GM15510 (cell line): Measurements from ENCODE around the gene SRCAP.

Experiments used
- POLR2A ChIP-seq: IDR thresholded peaks from 3 replicates; pipeline ENCODE4 v1.6.1; 2011; ENCODE audit warnings: borderline replicate concordance; ENCODE audit not compliant: insufficient read length; ENCODE audit errors: extremely low read depth

SRCAP gene

DNA sequence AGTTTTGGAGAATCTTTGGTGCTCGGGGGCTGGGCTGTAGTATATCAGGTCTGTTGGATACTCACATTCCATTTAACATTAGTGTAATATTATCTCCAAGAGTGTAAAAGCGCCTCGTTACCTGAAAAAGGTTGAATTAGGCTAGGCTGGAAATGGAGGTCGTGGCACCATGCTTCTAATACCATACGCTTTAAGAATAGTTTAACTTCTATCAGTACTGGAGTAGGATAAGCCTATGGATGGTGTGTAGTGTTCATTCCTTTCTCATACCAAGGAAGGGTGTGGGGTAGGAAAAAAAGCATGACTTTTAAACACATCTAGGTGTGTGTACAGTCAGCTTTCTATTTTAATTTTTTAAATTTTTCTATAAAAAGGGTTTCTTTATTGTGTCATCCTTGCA is 2.0 kb downstream of the SRCAP start:
- TF ChIP-seq POLR2A, result no peak

GRCh38 chr16:30703971-30704370 is 5.0 kb downstream of the SRCAP start:
- TF ChIP-seq POLR2A, result no peak

- TF ChIP-seq POLR2A, result no peak
Observed at GRCh38 chr16:30706046-30706445, 7.1 kb downstream of the SRCAP start.

DNA sequence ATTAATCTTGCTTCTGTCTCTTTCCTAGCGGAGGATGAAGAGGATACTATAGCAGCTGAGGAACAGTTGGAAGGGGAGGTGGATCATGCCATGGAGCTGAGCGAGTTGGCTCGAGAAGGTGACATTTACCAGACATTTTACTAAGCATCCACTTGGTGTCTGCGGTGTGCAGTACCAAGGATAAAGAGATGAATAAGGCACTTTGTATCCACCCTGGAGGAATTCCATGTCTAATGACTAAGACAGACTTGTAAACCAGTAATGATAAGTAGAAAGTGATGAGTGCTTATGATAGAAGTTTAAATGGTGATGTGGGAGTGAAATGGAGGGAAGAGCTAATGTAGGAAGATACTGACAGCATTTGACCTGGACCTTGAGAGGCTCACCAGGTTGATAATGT is 12.0 kb downstream of the SRCAP start:
- no peak for TF ChIP-seq POLR2A

DNA sequence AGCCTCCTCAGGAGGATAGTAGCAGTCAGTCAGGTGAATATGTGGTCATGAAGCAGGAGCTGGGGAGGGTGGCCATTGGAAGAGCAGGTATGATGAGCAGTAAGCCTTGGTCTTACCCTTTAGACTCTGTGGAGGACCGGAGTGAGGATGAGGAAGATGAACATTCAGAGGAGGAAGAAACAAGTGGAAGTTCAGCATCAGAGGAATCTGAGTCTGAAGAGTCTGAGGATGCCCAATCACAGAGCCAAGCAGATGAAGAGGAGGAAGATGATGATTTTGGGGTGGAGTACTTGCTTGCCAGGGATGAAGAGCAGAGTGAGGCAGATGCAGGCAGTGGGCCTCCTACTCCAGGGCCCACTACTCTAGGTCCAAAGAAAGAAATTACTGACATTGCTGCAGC is 12.7 kb downstream of the SRCAP start:
- no peak for TF ChIP-seq POLR2A

DNA sequence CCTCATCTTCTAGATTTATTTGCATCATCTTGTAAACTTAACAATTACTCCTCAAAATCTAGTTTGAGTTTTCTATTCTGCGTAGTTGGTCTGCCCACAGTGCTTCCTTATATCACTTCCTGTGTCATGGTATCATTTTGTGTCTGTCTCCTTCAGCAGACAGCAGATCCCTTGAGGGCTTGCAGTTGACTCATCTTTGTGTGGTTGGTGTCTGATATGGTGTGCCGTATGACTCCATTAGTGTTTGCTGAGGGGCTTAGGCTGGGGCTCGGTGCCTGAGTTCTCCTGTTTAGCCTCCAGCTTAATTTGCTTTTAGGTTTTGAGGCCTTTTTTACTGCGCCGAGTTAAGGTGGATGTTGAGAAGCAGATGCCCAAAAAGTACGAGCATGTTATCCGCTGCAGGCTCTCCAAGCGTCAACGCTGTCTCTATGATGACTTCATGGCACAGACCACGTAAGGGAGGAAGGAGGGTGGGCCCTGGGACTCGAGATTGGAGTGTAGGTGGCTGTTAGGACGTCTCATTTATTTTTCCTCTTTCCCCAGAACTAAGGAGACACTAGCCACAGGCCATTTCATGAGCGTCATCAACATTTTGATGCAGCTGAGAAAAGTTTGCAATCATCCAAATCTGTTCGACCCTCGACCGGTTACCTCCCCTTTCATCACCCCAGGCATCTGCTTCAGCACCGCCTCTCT is 16.9 kb downstream of the SRCAP start:
- TF ChIP-seq POLR2A, result no peak

- no peak for TF ChIP-seq POLR2A
Observed at GRCh38 chr16:30720086-30720485, 21.1 kb downstream of the SRCAP start.

- TF ChIP-seq POLR2A, result no peak
Observed at GRCh38 chr16:30720694-30721093, 21.7 kb downstream of the SRCAP start.

DNA sequence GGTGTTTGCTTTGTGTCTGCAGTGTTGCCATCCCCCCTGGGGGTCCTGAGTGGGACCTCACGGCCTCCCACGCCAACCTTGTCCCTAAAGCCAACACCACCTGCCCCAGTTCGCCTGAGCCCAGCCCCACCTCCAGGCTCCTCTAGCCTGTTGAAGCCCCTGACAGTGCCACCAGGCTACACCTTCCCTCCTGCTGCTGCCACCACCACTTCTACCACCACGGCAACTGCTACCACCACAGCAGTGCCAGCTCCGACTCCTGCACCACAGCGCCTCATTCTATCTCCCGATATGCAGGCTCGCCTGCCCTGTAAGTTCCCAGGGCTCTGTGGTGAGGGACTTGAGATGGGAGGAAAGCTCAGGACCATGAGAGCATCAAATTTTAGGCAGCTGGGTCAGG is 22.2 kb downstream of the SRCAP start:
- no peak for TF ChIP-seq POLR2A

DNA sequence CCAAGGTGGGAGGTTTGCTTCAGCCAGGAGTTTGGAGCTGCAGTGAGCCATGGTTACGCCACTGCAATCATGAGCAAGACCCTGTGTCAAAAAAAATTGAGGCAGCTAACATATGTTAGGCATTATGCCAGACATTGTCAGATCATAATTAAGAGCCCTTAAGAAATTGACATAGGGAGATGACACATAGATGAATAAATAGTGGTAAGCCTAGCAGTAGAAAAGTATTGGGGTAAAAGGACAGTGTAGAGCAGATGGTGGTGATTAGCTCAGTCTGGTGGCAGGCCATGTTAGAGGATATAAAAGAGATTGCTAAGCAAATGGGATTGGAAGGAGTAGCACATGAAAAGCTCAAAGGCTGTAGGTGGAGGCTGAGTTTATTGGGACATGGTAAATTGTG is 22.6 kb downstream of the SRCAP start:
- TF ChIP-seq POLR2A, result no peak

DNA sequence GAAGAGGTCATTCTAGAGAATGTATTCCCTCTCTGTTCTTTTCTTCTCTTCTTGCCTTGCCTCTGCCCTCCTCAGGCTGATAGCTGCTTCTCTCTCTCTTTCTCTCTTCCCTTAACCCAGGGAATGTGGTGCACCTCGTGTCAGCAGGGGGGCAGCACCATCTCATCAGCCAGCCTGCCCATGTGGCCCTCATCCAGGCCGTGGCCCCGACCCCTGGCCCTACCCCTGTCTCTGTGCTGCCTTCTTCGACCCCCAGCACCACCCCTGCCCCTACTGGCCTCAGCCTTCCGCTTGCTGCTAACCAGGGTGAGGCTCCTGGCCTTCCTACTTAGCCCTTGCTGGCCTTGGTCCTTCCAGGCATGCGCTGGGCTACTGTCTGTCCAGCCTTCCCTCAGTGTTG is 23.5 kb downstream of the SRCAP start:
- no peak for TF ChIP-seq POLR2A

- TF ChIP-seq POLR2A, result no peak
Observed at GRCh38 chr16:30722916-30723315, 23.9 kb downstream of the SRCAP start.

DNA sequence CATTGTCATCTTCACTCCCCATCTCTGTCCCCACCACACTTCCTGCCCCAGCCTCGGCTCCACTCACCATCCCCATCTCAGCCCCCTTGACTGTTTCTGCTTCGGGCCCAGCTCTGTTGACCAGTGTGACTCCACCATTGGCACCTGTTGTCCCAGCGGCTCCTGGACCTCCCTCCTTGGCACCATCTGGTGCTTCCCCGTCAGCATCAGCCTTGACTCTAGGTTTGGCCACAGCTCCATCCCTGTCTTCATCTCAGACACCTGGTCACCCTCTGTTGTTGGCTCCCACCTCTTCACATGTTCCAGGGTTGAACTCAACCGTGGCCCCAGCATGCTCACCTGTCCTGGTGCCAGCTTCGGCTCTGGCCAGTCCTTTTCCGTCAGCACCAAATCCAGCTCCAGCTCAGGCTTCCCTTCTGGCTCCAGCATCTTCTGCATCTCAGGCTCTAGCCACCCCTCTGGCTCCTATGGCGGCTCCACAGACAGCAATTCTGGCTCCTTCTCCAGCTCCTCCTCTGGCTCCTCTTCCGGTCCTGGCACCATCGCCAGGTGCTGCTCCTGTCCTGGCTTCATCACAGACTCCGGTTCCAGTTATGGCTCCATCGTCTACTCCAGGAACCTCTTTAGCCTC is 24.9 kb downstream of the SRCAP start:
- no peak for TF ChIP-seq POLR2A

- TF ChIP-seq POLR2A, result no peak
Observed at GRCh38 chr16:30724641-30725417, 25.9 kb downstream of the SRCAP start.

GRCh38 chr16:30725418-30725792 is 26.4 kb downstream of the SRCAP start:
- TF ChIP-seq POLR2A, result no peak

GRCh38 chr16:30728321-30728720 is 29.4 kb downstream of the SRCAP start:
- no peak for TF ChIP-seq POLR2A
